GM12892 (cell line): Measurements from ENCODE around the gene CCNB3.

Source experiments
- POLR2A ChIP-seq: IDR thresholded peaks from 2 replicates; pipeline ENCODE4 v1.6.1; 2011; ENCODE audit warnings: low read depth, low read length, control low read depth
- POLR2AphosphoS5 ChIP-seq: IDR thresholded peaks from 2 replicates; pipeline ENCODE4 v1.6.1; 2011; ENCODE audit warnings: low read depth, low read length, control low read depth
- TAF1 ChIP-seq: IDR thresholded peaks from 2 replicates; pipeline ENCODE4 v1.6.1; 2011; ENCODE audit warnings: low read depth, mild to moderate bottlenecking, control low read depth, low read length, borderline replicate concordance

DNA sequence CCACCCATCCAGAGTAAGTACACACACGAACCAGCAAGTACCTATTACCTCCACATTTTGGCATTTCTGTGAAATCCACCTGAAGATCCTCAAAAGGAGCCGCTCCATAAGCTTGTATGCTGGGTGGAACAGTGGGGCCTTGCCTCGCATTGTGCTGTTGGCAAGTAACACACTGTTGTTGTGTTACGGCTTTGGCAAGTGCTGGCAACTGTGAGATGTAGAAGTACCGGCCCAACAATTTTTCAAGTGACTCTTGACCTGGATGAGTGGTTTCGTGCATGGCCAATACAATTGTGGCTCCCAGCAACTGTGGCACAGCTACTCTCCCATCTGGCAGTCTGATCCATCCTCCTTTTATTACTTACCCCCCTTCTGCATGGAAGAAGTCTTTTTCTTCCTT, 128.7 kb downstream of the CCNB3 start:
- TF ChIP-seq TAF1 (no peak), POLR2AphosphoS5 (no peak), POLR2A (no peak)
